Natural killer cell (primary cell): ENCODE data around the gene AP3B2. TPM values are rescaled to one million over a fixed set of nuclear protein-coding genes. Genes with fewer than 3 reads are reported as not detected.

Experiments used
- ATAC-seq, 3 donors: fragments of 150-1000 bp in 2 of 3; fragments of 200-7000 bp in 1 of 3; cut with Tn5 transposase; 1 replicate in 1 of 3; 2 replicates in 2 of 3; pipeline ENCODE4 v1.10.0; 2021; ENCODE audit warnings: mild to moderate bottlenecking in 2 of 3, moderate library complexity in 2 of 3
- DNase-seq, 2 donors: peaks; one replicate each; pipeline versions ENCODE4 v3.0.0 to v3.0.0-alpha.2; 2013 to 2021; ENCODE audit warnings: mixed read lengths in 1 of 2
- H3K27ac ChIP-seq: one replicate; pipeline ENCODE4 v1.5.1; 2013; ENCODE audit warnings: mild to moderate bottlenecking, low read length
- H3K27me3 ChIP-seq: one replicate; pipeline ENCODE4 v1.6.1; 2013; ENCODE audit warnings: low read length; ENCODE audit not compliant: control insufficient read depth, insufficient read depth
- H3K36me3 ChIP-seq: one replicate; pipeline ENCODE4 v1.6.1; 2013; ENCODE audit warnings: low read length; ENCODE audit not compliant: control insufficient read depth, insufficient read depth
- H3K4me1 ChIP-seq: one replicate; pipeline ENCODE4 v1.6.1; 2013; ENCODE audit warnings: low read length; ENCODE audit not compliant: control insufficient read depth, insufficient read depth
- H3K4me3 ChIP-seq: one replicate; pipeline ENCODE4 v1.5.1; 2013; ENCODE audit warnings: low read length
- H3K9me3 ChIP-seq: one replicate; pipeline ENCODE4 v1.6.1; 2013; ENCODE audit warnings: low read length; ENCODE audit not compliant: control insufficient read depth, insufficient read depth
- H3K27ac Mint-ChIP-seq, 2 donors: one replicate each; pipeline ENCODE4 v1.8.0; 2022; ENCODE audit warnings: mild to moderate bottlenecking in 2 of 2, mixed read lengths in 2 of 2, moderate library complexity in 1 of 2
- H3K27me3 Mint-ChIP-seq, 2 donors: one replicate each; pipeline ENCODE4 v1.8.0; 2022; ENCODE audit warnings: low read depth in 2 of 2, mixed read lengths in 2 of 2
- H3K36me3 Mint-ChIP-seq: one replicate; pipeline ENCODE4 v1.8.0; 2022; ENCODE audit warnings: mixed read lengths
- H3K4me1 Mint-ChIP-seq, 2 donors: one replicate each; pipeline ENCODE4 v1.8.0; 2022; ENCODE audit warnings: mixed read lengths in 2 of 2
- H3K4me3 Mint-ChIP-seq: one replicate; pipeline ENCODE4 v1.8.0; 2022; ENCODE audit warnings: mild to moderate bottlenecking, moderate library complexity, mixed read lengths
- H3K9me3 Mint-ChIP-seq, 2 donors: one replicate each; pipeline ENCODE4 v1.8.0; 2022; ENCODE audit warnings: mixed read lengths in 2 of 2
- CTCF ChIP-seq: fragments of 200-600 bp; IDR thresholded peaks from one replicate; pipeline ENCODE4 v1.8.0; 2022; ENCODE audit warnings: antibody characterized with exemption
- WGBS: methylation state at CpG from one replicate; pipeline ENCODE4 v1.1.7; 2013; ENCODE audit warnings: missing lambda C conversion rate; ENCODE audit not compliant: insufficient coverage; 5-methylcytosine and 5-hydroxymethylcytosine counted together
- intact Hi-C: fragments of 100-400 bp; cut with micrococcal nuclease; formaldehyde crosslinking; loops from one replicate; pipeline ENCODE4 v1.14.2; 2022
- total RNA-seq, 4 donors: library from RNA; stranded (reverse); fragments of 120-200 nt in 1 of 4; gene quantifications; one replicate each; pipeline versions ENCODE4 v1.2.3 to v1.2.4, GENCODE V29; 2013 to 2022

Gene AP3B2
- total RNA-seq, 3 donors from 2014 or later (not counting 1 experiment from before 2014, with no cell fraction given), result 0.59 TPM; not detected in 2

DNA sequence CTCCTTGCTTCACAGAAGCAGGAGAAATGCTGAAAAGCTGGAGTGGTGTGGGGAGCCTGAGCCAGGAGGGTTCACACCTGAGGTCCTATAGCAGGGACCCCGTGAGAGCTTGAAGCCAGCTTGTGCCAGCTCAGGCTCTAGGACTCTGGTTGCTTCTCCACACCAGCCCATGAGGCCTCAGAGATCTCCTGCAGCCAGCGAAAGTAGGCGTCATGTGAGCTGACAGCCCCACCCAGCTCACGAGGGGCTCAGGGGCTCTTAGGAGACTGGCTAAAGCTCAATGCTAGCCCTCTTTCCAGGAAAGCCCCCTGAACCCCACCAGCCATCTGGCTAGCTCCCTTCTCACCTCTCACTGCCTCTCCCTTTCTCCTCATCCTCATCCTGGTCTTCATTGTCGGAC is 45.7 kb downstream of the AP3B2 start:
- no peak overlapping the region for H3K27ac Mint-ChIP-seq
- no peak for DNase-seq
- H3K4me3 Mint-ChIP-seq, result no peak overlapping the region
- H3K36me3 Mint-ChIP-seq, result no peaks in the 10 kb centered on the region
- ATAC-seq, result no peak
- intact Hi-C loops, result no loop called here
- H3K9me3 ChIP-seq, result no peaks in the 10 kb centered on the region
- no peak overlapping the region for H3K4me3 ChIP-seq
- H3K27me3 Mint-ChIP-seq, result peaks cover 18 to 27% of the 10 kb centered on the region in 2 donors
- WGBS, result 88% methylated on average over 5 of the region's 5 CpGs
- no peaks in the 10 kb centered on the region for H3K36me3 ChIP-seq
- no peak overlapping the region for H3K27ac ChIP-seq
- no peaks in the 10 kb centered on the region for H3K27me3 ChIP-seq
- peaks cover 0 to 3% of the 10 kb centered on the region in 2 donors for H3K9me3 Mint-ChIP-seq
- no peaks in the 10 kb centered on the region for H3K4me1 ChIP-seq
- no peaks in the 10 kb centered on the region for H3K4me1 Mint-ChIP-seq
- no peak for TF ChIP-seq CTCF

GRCh38 chr15:82663186-82663600 is 46.5 kb downstream of the AP3B2 start:
- Mint-ChIP-seq H3K4me3 (no peak overlapping the region), H3K27me3 (peaks cover 18 to 21% of the 10 kb centered on the region in 2 donors), H3K4me1 (no peaks in the 10 kb centered on the region), H3K36me3 (no peaks in the 10 kb centered on the region), H3K27ac (no peak overlapping the region), H3K9me3 (peaks cover 0 to 3% of the 10 kb centered on the region in 2 donors)
- TF ChIP-seq CTCF, result no peak
- Histone ChIP-seq H3K27me3 (no peaks in the 10 kb centered on the region), H3K4me1 (no peaks in the 10 kb centered on the region), H3K27ac (no peak overlapping the region), H3K36me3 (no peaks in the 10 kb centered on the region), H3K4me3 (no peak overlapping the region), H3K9me3 (no peaks in the 10 kb centered on the region)
- DNase-seq (peak; percentile 31 to 68), ATAC-seq (peak in 1 of 3 donors; percentile 43)
- WGBS, result 24% methylated on average over 4 of the region's 4 CpGs
- intact Hi-C loops, result no loop called here

DNA sequence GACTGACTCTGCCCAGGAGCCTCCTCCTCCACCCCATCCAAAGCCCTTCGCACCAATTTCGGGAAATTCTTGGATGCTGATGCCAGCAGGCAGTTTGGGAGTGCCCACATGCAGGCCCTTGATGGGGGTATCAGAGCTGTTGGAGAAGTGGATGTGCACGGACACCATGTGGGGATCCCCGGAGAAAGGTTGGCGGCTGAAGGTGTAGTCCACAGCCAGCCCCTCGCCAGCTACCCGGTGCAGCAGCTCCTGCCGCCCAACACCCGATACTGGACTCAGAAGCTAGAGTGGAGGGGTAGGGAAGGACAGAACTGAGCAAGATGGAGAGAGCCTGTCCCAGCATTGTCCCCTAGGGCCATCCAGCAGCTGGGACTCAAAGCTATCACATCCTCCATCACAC is 47.0 kb downstream of the AP3B2 start:
- Mint-ChIP-seq H3K36me3 (no peaks in the 10 kb centered on the region), H3K27me3 (peaks cover 16 to 18% of the 10 kb centered on the region in 2 donors), H3K9me3 (peaks cover 0 to 3% of the 10 kb centered on the region in 2 donors), H3K4me3 (no peak overlapping the region), H3K27ac (no peak overlapping the region), H3K4me1 (no peaks in the 10 kb centered on the region)
- Histone ChIP-seq H3K27ac (no peak overlapping the region), H3K36me3 (no peaks in the 10 kb centered on the region), H3K9me3 (no peaks in the 10 kb centered on the region), H3K4me1 (no peaks in the 10 kb centered on the region), H3K4me3 (no peak overlapping the region), H3K27me3 (no peaks in the 10 kb centered on the region)
- no peak for DNase-seq
- intact Hi-C loops, result no loop called here
- TF ChIP-seq CTCF, result no peak
- ATAC-seq, result no peak
- 89% methylated on average over 6 of the region's 9 CpGs for WGBS

DNA sequence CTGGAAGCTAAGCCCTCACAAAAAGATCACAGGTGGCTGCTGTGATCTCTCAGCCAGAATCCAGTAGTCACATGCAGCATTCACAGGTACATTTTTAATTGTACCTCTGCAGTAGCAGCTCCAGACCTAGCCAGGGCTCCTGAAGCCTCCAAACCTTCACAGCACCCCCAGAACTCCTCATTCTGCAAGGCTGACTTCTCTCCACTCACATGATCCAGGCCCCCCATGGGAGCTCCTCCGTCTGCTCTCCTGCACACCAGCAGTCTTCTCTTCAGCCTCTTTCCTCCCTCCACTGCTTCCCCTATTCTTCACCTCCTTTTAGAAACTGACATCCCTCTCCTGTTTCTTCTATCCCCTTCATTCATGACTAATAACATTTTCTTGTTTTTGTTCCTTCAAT is 49.3 kb downstream of the AP3B2 start:
- intact Hi-C loops, result no loop called here
- H3K36me3 Mint-ChIP-seq, result no peaks in the 10 kb centered on the region
- H3K27ac ChIP-seq, result no peak overlapping the region

More for the DNA sequence above, 49.3 kb downstream of the AP3B2 start:
- Mint-ChIP-seq H3K4me1 (no peaks in the 10 kb centered on the region), H3K9me3 (peaks cover 0 to 3% of the 10 kb centered on the region in 2 donors), H3K4me3 (no peak overlapping the region), H3K27me3 (peaks cover 7 to 15% of the 10 kb centered on the region in 2 donors), H3K27ac (no peak overlapping the region)
- Histone ChIP-seq H3K36me3 (no peaks in the 10 kb centered on the region), H3K9me3 (no peaks in the 10 kb centered on the region), H3K27me3 (no peaks in the 10 kb centered on the region), H3K4me1 (no peaks in the 10 kb centered on the region), H3K4me3 (no peak overlapping the region)
- WGBS, result 70% methylated on average over 1 of the region's 1 CpG
- TF ChIP-seq CTCF, result no peak
- no peak for ATAC-seq
- DNase-seq, result no peak
